GM10847 (cell line): ENCODE results near the gene WDR74.

Source experiments
- POLR2A ChIP-seq: IDR thresholded peaks from 2 replicates; pipeline ENCODE4 v1.6.1; 2011; ENCODE audit not compliant: insufficient read length; ENCODE audit errors: extremely low read depth

The WDR74 gene

GRCh38 chr11:62794201-62794775 lies 45.1 kb downstream of the WDR74 start:
- no peak for TF ChIP-seq POLR2A

GRCh38 chr11:62792202-62792575 lies 47.2 kb downstream of the WDR74 start:
- no peak for TF ChIP-seq POLR2A

- TF ChIP-seq POLR2A, result peak; percentile 89
Measured at GRCh38 chr11:62791501-62792201, 47.7 kb downstream of the WDR74 start, which contains the start of gene TMEM223. Gene TMEM223, minus strand, starts transcription at chr11:62792006. Its CDS starts 12 bp downstream, at chr11:62791994.

GRCh38 chr11:62789576-62789975 lies 49.8 kb downstream of the WDR74 start:
- no peak for TF ChIP-seq POLR2A

GRCh38 chr11:62788991-62789390 lies 50.4 kb downstream of the WDR74 start:
- TF ChIP-seq POLR2A, result no peak

- peak; percentile 99 for TF ChIP-seq POLR2A
Measured at GRCh38 chr11:62787005-62787759, 52.2 kb downstream of the WDR74 start, which contains the start of gene TMEM179B. Gene TMEM179B, plus strand, starts transcription at chr11:62787402. Its CDS starts 30 bp downstream, at chr11:62787432.

GRCh38 chr11:62786318-62787004 lies 52.9 kb downstream of the WDR74 start:
- TF ChIP-seq POLR2A, result no peak
